GM21723 (cell line): ENCODE data around the gene HBP1.
"Not testable (repeated sequence)": the region's sequence is repeated elsewhere in the genome, so short reads cannot be mapped to it uniquely, and the experiment has no call there.

Experiments used
- ATAC-seq: cut with Tn5 transposase; IDR thresholded peaks from one replicate; pipeline ENCODE4 v1.9.1; 2021; ENCODE audit warnings: mild to moderate bottlenecking, moderate library complexity; ENCODE audit not compliant: unreplicated experiment

The HBP1 gene

DNA sequence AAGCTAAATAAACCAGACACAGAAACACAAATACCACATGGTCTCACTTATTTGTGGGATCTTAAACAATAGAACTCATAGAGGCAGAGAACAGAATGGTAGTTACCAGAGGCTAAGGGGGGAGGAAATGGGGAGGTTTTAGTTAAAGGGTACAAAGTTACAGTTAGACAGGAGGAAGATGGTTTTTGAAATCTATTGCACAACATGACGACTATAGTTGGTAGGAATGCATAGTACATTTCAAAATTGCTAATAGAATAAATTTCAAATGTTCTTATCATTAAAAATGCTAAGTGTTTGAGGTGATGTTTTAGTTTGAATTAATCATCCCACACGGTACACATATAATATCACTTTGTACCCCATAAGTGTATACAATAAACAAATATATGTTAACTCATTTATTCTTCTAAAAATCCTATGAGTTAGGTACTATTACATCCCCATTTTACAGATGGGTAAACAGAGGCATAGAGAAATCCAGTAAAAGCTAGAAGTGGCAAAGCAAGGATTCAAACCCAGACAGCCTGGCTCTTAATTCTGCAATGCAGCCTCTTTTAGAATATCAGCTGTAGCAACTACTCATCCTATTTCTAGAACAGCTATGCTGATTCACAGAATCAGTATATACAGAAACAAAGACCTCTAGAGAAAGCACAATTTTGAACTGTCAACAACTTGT lies 50.9 kb downstream of the HBP1 start:
- ATAC-seq, result no peak

DNA sequence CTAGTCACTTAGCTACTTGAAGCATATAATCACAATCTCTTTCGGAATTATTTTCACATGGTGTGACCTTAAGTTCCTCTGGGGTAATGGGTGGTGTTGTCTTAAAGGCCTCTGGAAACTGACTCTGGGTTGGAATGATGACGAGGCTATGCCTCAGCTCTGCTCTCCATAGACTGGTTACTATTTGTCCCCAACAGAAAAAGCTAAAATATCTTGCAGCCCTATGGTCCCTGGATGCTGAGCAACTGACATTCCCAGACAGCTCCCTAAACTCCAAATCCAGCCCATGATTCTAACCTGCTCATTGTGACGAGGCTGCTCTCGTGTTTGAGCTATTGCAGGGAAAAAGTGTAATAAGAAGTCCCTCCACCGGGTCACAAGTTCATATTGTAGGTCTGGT lies 51.6 kb downstream of the HBP1 start:
- no peak for ATAC-seq

DNA sequence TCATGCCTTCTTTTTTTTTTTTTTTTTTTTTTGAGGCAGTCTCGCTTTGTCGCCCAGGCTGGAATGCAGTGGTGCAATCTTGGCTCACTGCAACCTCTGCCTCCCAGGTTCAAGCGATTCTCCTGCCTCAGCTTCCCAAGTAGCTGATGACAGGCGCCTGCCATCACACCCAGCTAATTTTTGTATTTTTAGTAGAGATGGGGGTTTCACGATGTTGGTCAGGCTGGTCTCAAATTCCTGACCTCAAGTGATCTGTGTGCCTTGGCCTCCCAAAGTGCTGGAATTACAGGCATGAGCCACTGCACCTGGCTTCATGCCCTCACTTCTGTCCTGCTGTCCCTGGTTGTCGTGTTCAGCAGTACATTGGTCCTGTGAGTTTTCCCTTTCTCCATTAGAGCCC lies 52.0 kb downstream of the HBP1 start:
- ATAC-seq, result not testable (repeated sequence)

DNA sequence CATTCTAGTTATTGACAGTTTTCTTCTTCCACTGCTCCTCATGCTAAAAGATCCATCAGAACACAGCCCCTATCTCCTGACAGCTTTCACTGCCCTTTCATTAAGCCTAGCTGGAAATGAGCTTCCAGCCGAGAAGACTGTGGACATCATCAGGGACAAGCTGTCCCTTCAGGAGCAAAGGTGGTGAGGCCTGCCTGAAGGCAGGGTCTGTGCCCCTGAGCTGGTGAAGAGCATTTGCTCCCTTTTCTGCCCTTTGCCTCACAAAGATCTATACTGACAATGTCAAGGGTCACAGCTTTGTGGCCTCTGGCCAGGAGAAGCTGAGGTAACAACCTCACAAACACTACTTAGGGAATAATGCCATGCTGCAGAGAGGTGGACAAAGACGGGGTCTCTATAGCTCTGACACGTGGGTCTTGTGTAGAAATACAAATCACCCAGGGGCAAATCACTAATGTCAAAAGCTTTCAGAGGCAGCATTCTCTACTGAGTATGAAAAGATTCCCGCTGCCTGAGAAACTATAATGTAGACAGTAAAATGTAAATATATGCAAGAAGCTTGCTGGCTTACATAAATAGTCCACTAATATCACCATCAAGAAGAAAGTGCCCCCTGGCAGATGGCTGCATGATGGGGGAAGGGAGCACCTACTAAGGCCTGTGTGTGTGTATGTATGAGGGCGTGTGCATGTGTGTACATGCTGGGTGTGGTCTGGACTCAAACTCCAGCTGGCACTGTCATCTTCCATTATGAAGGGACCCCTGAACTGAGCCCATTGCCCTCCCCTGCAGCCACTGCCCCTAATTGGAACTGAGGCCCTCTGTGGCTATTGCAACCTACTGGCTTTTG lies 55.8 kb downstream of the HBP1 start:
- no peak for ATAC-seq

DNA sequence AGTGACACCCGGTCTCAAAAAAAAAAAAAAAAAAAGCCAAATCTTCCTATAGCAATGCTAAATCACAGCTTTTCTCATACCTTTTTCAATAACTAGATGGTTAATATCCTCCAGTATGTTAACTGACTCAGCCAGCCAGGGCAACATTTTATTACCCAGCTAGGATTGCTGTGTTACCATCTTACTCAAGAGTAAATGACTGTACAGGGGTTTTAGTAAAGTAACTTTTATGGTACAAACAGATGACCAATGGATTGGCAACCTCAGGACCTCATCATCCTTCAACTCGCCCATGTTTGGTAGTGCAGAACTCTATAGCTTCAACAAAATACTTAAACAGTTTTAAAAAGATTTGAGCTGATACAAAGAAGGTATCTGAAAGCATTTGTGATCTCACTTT lies 59.5 kb downstream of the HBP1 start:
- no peak for ATAC-seq

DNA sequence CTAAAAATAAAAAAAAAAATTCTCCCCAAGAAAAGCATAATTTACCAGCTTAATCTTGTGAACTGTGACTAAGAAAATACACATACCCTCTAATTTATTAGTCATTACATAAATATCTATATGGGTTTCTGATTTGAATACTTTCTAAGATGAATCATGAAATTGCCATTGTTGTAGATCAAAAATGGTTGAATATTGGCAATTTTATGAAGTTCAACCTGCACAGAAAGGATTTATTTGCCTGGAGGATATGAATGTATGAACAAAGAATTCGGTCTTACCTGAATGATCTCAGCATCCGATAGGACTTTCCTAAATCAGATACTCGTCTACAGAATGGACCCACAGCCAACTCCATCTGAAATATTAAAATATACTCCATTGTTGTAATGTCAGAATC lies 61.5 kb downstream of the HBP1 start:
- ATAC-seq, result no peak

DNA sequence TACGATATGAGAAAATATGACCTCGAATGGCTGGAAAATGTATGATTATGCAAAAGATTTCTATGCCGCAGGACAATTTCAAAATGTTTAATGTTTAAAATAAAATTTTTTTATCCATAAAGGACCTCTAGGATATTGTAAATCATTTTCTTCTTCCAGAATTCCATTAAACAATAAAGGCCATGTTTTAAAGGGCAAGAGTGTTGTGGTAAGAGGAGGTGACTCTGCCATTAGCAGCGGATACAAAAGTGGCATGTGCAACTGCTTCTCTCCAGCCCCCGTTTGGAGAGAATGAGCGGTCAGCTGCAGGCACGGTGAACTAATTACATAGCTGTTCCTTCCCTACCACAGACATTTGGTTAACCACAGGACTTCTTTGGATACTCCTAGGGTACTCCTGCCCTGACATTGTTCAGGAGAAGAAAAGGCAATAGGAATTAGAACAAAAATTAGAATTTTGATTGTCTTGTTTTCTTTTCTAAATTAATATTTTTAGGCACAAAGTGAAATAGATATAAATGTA lies 63.8 kb downstream of the HBP1 start:
- no peak for ATAC-seq

DNA sequence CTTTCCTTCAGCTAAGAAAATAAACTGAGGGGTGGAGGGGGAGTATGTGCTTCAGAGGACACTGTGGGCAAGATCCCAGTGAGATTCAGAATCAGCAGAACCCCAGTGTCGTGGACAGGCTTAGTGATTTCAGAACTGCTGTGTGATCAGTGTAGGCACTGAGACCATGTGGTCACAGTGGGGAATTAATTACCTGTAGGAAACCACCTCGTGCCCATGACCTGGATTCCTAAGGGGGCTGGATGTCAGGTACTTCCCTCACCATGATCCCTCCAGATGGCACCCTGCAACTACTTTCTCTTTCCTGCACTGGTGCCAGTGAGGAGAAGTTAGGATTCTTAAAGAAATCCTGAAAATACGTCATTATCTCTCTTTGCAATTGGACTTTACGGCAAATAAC lies 64.4 kb downstream of the HBP1 start:
- ATAC-seq, result no peak

DNA sequence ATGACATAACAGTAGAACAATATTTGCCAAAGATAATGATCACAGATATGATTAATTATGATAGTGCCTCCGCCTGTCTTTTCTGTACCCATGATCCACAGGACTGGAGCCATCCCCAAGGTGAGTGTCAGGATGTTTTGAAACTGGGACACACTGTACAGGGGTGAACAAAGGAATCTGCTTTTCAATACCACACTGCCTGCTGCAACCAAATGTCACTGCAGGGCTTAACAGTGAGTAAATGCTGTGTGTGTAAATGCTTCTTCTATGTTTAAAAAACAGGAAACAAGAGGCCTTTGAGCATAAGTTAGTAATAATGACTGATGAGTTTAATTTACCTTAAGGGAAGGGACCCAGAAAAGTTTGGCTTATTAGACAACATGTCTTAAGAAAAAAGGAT lies 65.2 kb downstream of the HBP1 start:
- no peak for ATAC-seq

DNA sequence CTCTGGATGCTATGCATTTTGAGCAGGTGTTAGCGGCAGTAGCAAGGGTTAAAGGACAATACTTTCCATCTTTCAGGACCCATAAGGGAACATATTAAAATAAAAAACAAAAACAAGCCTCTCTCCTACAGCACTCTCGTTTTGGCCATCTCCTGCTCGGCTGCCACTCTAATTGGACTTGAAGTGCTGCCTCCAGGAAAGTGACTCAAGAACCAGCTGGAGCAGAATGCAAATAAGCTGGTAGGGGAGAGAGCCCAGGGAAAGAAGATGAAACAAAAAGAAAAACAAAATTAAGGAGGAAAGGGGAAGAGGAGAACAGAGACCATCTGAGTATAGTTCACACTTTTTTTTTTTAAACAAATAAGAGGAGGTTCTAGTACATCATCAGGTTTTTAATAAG lies 65.6 kb downstream of the HBP1 start:
- no peak for ATAC-seq

DNA sequence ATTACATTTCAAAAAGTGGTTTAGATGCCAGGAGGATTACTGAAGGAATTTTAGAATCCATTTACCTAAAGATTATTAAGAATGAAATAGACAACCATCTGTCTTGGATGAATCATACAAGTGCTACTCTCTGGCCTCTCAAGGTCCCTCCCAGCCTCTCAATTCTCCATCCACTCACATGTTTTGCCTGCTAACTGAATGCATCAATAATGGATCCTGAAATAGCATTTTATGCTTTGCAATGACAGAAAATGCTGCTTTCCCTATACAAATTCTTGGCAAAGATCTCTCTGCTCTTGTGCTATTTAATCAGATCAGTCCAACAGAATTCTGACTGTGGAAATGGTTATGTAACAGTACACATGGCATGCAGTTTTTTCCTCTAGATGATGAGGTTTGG lies 68.1 kb downstream of the HBP1 start:
- ATAC-seq, result no peak

DNA sequence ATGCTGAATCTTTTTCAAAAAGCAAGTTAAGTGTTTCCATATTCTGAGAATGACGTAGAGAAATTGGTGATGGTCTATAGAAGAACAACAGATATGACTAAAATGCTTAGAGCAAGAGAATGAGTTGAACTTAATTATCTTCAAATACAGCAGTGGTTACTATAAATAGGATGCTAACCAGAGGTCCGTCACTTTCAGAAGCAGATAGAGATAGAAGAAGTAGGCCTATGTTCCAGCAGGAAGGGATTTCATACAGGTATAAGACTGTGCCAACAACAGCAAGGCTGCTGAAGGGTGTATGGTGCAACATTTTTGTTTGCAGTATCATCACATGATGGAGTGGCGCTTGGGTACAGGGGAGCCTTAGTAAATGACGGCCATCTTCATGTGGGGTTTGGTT lies 68.6 kb downstream of the HBP1 start:
- ATAC-seq, result no peak

DNA sequence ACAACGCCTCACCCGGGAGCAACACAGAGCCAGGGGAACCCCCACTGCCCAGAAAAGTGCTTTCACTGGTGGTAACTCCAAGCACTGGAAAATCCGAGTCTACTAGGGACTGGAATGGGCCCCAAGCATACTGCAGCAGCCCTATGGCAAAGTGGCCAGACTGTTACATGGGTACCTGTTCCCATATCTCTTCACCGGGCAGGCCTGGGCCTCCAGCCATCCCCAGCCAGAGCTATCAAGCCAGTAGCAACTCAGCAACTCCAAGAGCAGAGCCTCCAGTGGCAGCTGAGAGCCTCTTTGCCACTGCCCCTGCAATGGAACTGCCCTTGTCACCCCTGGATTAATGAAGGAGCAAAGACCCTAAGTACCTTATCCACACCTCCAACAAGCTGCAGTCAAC lies 73.5 kb downstream of the HBP1 start:
- no peak for ATAC-seq

DNA sequence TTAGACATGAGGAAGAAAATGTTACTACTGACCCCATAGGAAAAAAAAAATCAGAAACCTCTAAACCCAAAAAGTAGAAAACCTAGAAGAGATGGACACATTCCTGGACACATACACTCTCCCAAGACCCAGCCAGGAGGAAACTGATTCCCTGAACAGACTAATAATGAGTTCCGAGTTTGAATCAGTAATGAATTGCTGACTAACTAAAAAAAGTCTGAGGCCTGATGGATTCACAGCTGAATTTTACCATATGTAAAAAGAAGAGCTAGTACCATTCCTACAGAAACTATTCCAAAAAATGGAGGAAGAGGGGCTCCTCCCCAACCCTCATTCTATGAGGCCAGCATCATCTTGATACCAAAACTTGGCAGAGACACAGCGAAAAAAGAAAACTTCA lies 75.8 kb downstream of the HBP1 start:
- no peak for ATAC-seq

DNA sequence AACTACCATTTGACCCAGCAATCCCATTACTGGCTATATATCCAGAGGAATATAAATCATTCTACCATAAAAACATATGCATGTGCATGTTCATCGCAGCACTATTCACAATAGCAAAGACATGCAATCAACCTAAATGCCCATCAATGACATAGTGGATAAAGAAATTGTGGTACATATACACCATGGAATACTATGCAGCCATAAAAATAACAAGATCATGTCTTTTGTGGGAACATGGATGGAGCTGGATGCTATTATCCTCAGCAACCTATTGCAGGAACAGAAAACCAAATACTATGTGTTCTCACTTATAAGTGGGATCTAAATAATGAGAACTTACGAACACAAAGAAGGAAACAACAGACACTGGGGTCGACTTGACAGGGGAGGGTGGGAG lies 78.0 kb downstream of the HBP1 start:
- ATAC-seq, result not testable (repeated sequence)

DNA sequence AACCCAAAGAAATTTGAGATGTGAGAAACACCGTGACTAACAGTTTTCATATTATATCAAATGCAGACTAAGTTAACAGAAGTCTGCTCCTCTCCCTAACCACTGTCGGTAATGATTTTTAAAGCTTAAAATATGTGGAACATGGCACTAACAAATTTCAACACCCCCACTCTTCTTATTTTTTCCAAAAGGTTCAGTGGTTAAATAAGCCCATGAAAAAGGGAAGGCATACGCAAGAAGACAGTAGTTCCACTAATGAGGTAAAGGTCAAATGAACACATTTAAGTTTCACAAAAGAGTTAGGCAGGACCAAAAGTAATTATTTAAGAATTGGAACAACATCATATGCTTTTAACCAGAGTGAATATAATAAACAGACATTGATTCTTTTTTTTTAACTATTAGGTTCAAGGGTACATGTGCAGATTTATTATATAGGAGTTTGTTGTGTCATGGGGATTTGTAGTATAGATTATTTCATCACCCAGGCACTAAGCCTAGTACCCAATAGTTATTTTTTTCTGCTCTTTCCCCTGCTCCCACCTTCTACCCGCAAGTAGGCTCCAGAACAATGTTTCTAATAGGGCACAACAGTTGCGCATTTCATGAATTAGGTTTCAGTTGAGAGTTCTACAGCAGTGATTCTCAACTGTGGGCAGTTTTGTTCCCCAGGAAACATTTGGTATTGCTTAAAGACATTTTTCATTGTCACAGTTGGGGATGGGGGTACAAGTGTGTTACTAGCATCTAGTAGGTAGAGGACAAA lies 79.9 kb downstream of the HBP1 start:
- ATAC-seq, result no peak

DNA sequence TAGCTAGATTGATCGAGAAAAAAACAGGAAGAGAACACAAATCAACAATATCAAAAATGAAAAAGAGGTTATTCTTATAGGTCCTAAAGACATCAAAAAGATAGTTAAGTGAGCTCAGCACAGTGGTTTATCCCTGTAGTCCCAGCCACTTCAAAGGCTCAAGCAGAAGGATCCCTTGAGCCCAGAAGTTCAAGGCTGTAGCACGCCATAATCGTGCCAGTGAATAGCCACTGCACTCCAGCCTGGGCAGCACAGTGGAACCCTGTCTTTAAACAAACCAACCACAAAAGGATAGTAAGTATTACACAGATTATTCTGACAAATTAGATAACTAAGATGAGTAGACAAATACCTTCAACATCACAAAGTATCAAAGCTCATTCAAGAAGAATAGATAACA lies 83.2 kb downstream of the HBP1 start:
- no peak for ATAC-seq
